DOHH2 (cell line): ENCODE results near the gene KRT14.
"Not testable (repeated sequence)": the region's sequence is repeated elsewhere in the genome, so short reads cannot be mapped to it uniquely, and the experiment has no call there.

Source experiments
- H3F3A ChIP-seq: fragments of 200-600 bp; sonication (generic), shearing (Covaris generic); 2 replicates; pipeline ENCODE4 v1.6.0; 2016; ENCODE audit warnings: antibody characterized with exemption, mild to moderate bottlenecking; ENCODE audit not compliant: control insufficient read depth, insufficient read depth
- H3K27ac ChIP-seq: fragments of 200-600 bp; sonication (generic); 2 replicates; pipeline ENCODE4 v1.5.1; 2014; ENCODE audit warnings: low read depth, mild to moderate bottlenecking, low read length, moderate library complexity
- H3K27me3 ChIP-seq: fragments of 200-600 bp; sonication (generic); 2 replicates; pipeline ENCODE4 v1.6.1; 2014; ENCODE audit warnings: mild to moderate bottlenecking, low read length, mixed read lengths; ENCODE audit not compliant: control insufficient read depth
- H3K36me3 ChIP-seq: fragments of 200-600 bp; sonication (generic); 2 replicates; pipeline ENCODE4 v1.6.1; 2014; ENCODE audit warnings: mild to moderate bottlenecking, low read length, moderate library complexity, mixed read lengths; ENCODE audit not compliant: control insufficient read depth
- H3K4me1 ChIP-seq: fragments of 200-600 bp; sonication (generic); 2 replicates; pipeline ENCODE4 v1.6.1; 2014; ENCODE audit warnings: mild to moderate bottlenecking, low read length, mixed read lengths; ENCODE audit not compliant: control insufficient read depth
- H3K4me2 ChIP-seq: fragments of 200-600 bp; sonication (generic); 2 replicates; pipeline ENCODE4 v1.6.0; 2014; ENCODE audit warnings: mild to moderate bottlenecking, low read length, moderate library complexity
- H3K4me3 ChIP-seq: fragments of 200-600 bp; sonication (generic); 2 replicates; pipeline ENCODE4 v1.5.1; 2014; ENCODE audit warnings: mild to moderate bottlenecking, low read length, mixed read lengths
- H3K79me2 ChIP-seq: fragments of 200-600 bp; sonication (generic); 2 replicates; pipeline ENCODE4 v1.6.1; 2014; ENCODE audit warnings: mild to moderate bottlenecking, low read length, mixed read lengths; ENCODE audit not compliant: control insufficient read depth
- H3K9me2 ChIP-seq: fragments of 200-600 bp; sonication (generic); replicated peaks from 2 replicates; pipeline ENCODE4 v1.6.1; 2014; ENCODE audit warnings: mild to moderate bottlenecking, low read length, mixed read lengths; ENCODE audit not compliant: control insufficient read depth
- H3K9me3 ChIP-seq: fragments of 200-600 bp; sonication (generic); 2 replicates; pipeline ENCODE4 v1.6.1; 2014; ENCODE audit warnings: antibody characterized with exemption, low read length, mixed read lengths; ENCODE audit not compliant: control insufficient read depth, insufficient read depth
- H4K20me1 ChIP-seq: fragments of 200-600 bp; sonication (generic); 2 replicates; pipeline ENCODE4 v1.6.0; 2014; ENCODE audit warnings: low read depth, mild to moderate bottlenecking, antibody characterized with exemption, low read length, moderate library complexity; ENCODE audit not compliant: control insufficient read depth, insufficient read depth
- CTCF ChIP-seq: fragments of 200-600 bp; sonication (generic); IDR thresholded peaks from one replicate; pipeline ENCODE4 v1.5.1; 2014; ENCODE audit warnings: antibody characterized with exemption, mild to moderate bottlenecking, low read depth, low read length; ENCODE audit not compliant: poor library complexity, severe bottlenecking
- EZH2phosphoT487 ChIP-seq: fragments of 200-600 bp; sonication (generic); IDR thresholded peaks from 2 replicates; pipeline ENCODE4 v1.6.1; 2017; ENCODE audit warnings: borderline replicate concordance, mild to moderate bottlenecking, antibody characterized with exemption, low read length, moderate library complexity, mixed read lengths

KRT14 gene

GRCh38 chr17:41578538-41578937 is 8.2 kb downstream of the KRT14 start:
- H3K36me3 ChIP-seq: no peaks in the 10 kb centered on the region
- no peak overlapping the region for H3K27ac ChIP-seq
- no peak for TF ChIP-seq EZH2phosphoT487
- no peak for TF ChIP-seq CTCF
- no peaks in the 10 kb centered on the region for H3K9me3 ChIP-seq
- no peaks in the 10 kb centered on the region for H3K4me1 ChIP-seq
- H3K4me2 ChIP-seq: no peak overlapping the region
- H3K79me2 ChIP-seq: no peaks in the 10 kb centered on the region
- H3K27me3 ChIP-seq: no peaks in the 10 kb centered on the region; the same call in 1 of the 2 replicates
- H3K4me3 ChIP-seq: no peak overlapping the region
- no peaks in the 10 kb centered on the region for H3K9me2 ChIP-seq
- H3F3A ChIP-seq: no peaks in the 10 kb centered on the region
- no peaks in the 10 kb centered on the region for H4K20me1 ChIP-seq

GRCh38 chr17:41576740-41577139 is 10.0 kb downstream of the KRT14 start:
- H3K79me2 ChIP-seq, H3K36me3 ChIP-seq, H3K27ac ChIP-seq, H3K4me1 ChIP-seq, H4K20me1 ChIP-seq, H3K27me3 ChIP-seq, H3K9me3 ChIP-seq, H3K4me2 ChIP-seq, H3K4me3 ChIP-seq, H3K9me2 ChIP-seq, H3F3A ChIP-seq: not testable (repeated sequence)

GRCh38 chr17:41575336-41575735 is 11.4 kb downstream of the KRT14 start:
- Histone ChIP-seq H3K27me3 (no peaks in the 10 kb centered on the region; the same call in 1 of the 2 replicates), H3F3A (no peaks in the 10 kb centered on the region), H3K27ac (no peak overlapping the region), H3K9me3 (no peaks in the 10 kb centered on the region), H3K79me2 (no peaks in the 10 kb centered on the region), H3K36me3 (no peaks in the 10 kb centered on the region), H3K9me2 (no peaks in the 10 kb centered on the region), H4K20me1 (no peaks in the 10 kb centered on the region), H3K4me2 (no peak overlapping the region), H3K4me3 (no peak overlapping the region), H3K4me1 (no peaks in the 10 kb centered on the region)
- TF ChIP-seq CTCF (no peak), EZH2phosphoT487 (no peak)

DNA sequence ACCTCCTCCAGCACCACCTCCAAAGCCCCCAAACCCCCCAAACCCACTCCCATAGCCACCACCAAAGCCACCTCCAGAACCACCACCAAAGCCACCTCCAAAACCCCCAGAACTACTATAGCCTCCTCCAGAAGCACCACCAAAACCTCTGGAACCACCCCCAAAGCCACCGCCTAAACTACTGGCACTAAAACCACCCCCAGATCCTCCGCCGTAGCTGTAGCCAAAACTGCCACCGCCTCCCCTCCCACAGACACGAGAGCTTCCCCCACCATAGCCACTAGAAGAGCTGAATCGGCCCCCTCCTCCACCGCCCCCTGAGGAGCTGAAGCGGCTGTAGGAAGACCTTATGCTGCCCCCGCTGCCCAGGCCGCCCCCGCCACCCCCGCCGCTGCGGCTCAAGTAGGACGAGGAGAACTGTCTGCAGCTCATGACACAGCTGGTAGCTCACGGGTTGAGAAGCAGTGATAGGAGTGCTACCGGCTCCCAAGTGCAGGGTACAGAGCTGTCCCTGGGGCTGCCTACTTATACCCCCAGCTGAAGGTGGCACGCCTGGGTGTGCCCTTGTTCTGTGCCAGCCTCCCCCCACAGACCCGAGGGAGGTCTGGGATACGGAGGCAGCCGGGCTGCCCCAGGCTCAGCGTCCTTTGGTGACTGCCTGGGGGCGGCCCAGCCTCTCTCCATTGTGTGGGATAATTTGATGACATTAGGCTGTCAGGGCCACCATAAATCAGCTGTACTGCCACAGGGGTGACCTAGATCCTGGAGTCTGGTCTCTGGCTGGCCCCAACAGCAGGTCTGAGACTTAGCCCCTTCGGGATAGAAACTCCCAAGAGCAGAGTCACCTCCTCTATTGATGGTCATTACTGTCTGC is 14.9 kb downstream of the KRT14 start, which contains the start of gene KRT9:
Gene KRT9 (minus strand): TSS at position 499 of the 874 bp plus-strand sequence. CDS start 67 bp downstream, at position 432.
- TF ChIP-seq CTCF (no peak), EZH2phosphoT487 (no peak)
- no peak within 1 kb of the TSS for H3K4me3 ChIP-seq
- peaks cover 3% of the 10 kb centered on the region; the same call in 1 of the 2 replicates for H3K27me3 ChIP-seq
- H3K27ac ChIP-seq: no peak within 1 kb of the TSS
- no peaks in the 10 kb centered on the region for H3K9me3 ChIP-seq
- no peaks in the 10 kb centered on the region for H3F3A ChIP-seq
- no peaks in the 10 kb centered on the region for H3K36me3 ChIP-seq
- H4K20me1 ChIP-seq: no peaks in the 10 kb centered on the region
- H3K79me2 ChIP-seq: no peaks in the 10 kb centered on the region
- H3K4me2 ChIP-seq: no peak within 1 kb of the TSS
- no peaks in the 10 kb centered on the region for H3K9me2 ChIP-seq
- peaks cover 5% of the 10 kb centered on the region; the same call in 1 of the 2 replicates for H3K4me1 ChIP-seq
